Panc1 (cell line): Measurements from ENCODE around the gene ATRNL1. TPM values are rescaled to one million over a fixed set of nuclear protein-coding genes. Genes with fewer than 3 reads are reported as not detected.

Experiments used
- ATAC-seq: fragments of 200-7000 bp; cut with Tn5 transposase; 2 replicates; pipeline ENCODE4 v1.9.1; 2020; ENCODE audit warnings: mild to moderate bottlenecking, moderate library complexity
- BruUV-seq: library from RNA; stranded (reverse); fragments of 400-500 nt; replicated peaks from 2 replicates; lab custom pipeline; 2021; lab: Mats Ljungman, UMichigan
- CTCF ChIA-PET: fragments of 300-600 bp; sonication (Branson Sonifier 250); formaldehyde crosslinking; loops from one replicate; lab custom pipeline; 2022; ENCODE audit warnings: antibody characterized with exemption; lab: Charles Lee
- POLR2A ChIA-PET: fragments of 300-600 bp; sonication (Branson Sonifier 250); formaldehyde crosslinking; loops from one replicate; lab custom pipeline; 2022; ENCODE audit warnings: antibody characterized with exemption; lab: Charles Lee
- DNase-seq: peaks from one replicate; pipeline ENCODE4 v3.0.0-alpha.2; 2010; ENCODE audit warnings: low read depth, low spot score
- H3K27ac ChIP-seq: 2 replicates; pipeline ENCODE4 v1.5.1; 2011; ENCODE audit warnings: mild to moderate bottlenecking, low read length, inconsistent platforms
- H3K27me3 ChIP-seq: fragments of 200-500 bp; sonication (Bioruptor generic); 2 replicates; pipeline ENCODE4 v1.6.0; 2014; ENCODE audit warnings: low read length, inconsistent platforms; ENCODE audit not compliant: control insufficient read depth, insufficient read depth
- H3K36me3 ChIP-seq: fragments of 200-500 bp; sonication (Bioruptor generic); 2 replicates; pipeline ENCODE4 v1.5.1; 2014; ENCODE audit warnings: inconsistent platforms, mild to moderate bottlenecking, low read length, moderate library complexity; ENCODE audit not compliant: control insufficient read depth, insufficient read depth
- H3K4me1 ChIP-seq: 2 replicates; pipeline ENCODE4 v1.5.1; 2011; ENCODE audit warnings: inconsistent platforms, mild to moderate bottlenecking, low read length, moderate library complexity; ENCODE audit not compliant: control insufficient read depth, insufficient read depth
- H3K4me3 ChIP-seq, 2 experiments: 2 replicates each; pipeline ENCODE4 v1.5.1; 2011 to 2012; ENCODE audit warnings: low read depth in 2 of 2, low read length in 2 of 2, mild to moderate bottlenecking in 2 of 2, inconsistent platforms in 1 of 2, moderate library complexity in 1 of 2
- H3K9me3 ChIP-seq: fragments of 200-500 bp; sonication (Bioruptor generic); 2 replicates; pipeline ENCODE4 v1.5.1; 2014; ENCODE audit warnings: low read depth, mild to moderate bottlenecking, inconsistent platforms, low read length, moderate library complexity; ENCODE audit not compliant: control insufficient read depth, insufficient read depth
- POLR2AphosphoS5 ChIP-seq: IDR thresholded peaks from 2 replicates; pipeline ENCODE4 v1.6.1; 2012; ENCODE audit warnings: mild to moderate bottlenecking, low read depth, low read length, moderate library complexity
- SIN3A ChIP-seq: IDR thresholded peaks from 2 replicates; pipeline ENCODE4 v1.6.1; 2012; ENCODE audit warnings: low read depth, mild to moderate bottlenecking, low read length, moderate library complexity, borderline replicate concordance; ENCODE audit not compliant: insufficient read depth
- TCF7L2 ChIP-seq: IDR thresholded peaks from 2 replicates; pipeline ENCODE4 v1.6.1; 2011; ENCODE audit warnings: mild to moderate bottlenecking, low read depth, low read length, inconsistent platforms
- in situ Hi-C: cut with HindIII; loops from 2 replicates; pipeline ENCODE4 v1.10.0; 2016; ENCODE audit warnings: low sequenced_read_pairs, low pct_unique_long_range_greater_than_20kb
- intact Hi-C: fragments of 100-400 bp; cut with micrococcal nuclease; formaldehyde crosslinking; loops from one replicate; pipeline ENCODE4 v1.10.0; 2022; ENCODE audit not compliant: unreplicated experiment
- total RNA-seq: library from RNA; stranded (reverse); gene quantifications from one replicate; pipeline ENCODE4 v1.2.1, GENCODE V29; 2021; ENCODE audit not compliant: unreplicated experiment
- TF ChIP-seq, protein P1 (sequence below), 2 experiments: IDR thresholded peaks; 2 replicates each; pipeline ENCODE4 v1.6.1; 2011 to 2012; ENCODE audit warnings: low read depth in 2 of 2, control low read depth in 1 of 2, low read length in 1 of 2, mild to moderate bottlenecking in 1 of 2, moderate library complexity in 1 of 2; ENCODE audit not compliant: insufficient read depth in 1 of 2
- TF ChIP-seq, protein P2 (sequence below): fragments of 450-650 bp; IDR thresholded peaks from 2 replicates; pipeline ENCODE4 v1.5.1; 2017; ENCODE audit warnings: mild to moderate bottlenecking

ATRNL1 gene
- total RNA-seq, 1 experiment from 2014 or later, result 17.1 TPM

DNA sequence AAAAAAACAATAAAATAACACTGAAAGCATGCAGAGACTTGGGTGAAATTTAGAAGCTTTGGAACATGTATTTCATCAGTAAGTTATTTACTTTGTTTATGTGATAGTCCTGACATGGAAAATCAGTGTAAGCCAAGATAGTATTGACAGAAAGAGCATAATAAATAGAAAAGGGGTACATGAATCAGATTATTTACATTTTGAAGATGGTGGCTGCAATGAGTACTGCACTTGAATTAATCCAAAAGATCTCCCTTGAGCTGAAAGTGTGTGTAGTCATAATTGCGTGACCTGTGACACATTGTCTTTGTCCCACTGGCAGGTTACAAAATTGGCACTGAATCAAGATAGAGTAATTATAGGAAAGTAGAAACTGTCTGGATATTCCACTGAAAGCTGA is 617.0 kb downstream of the ATRNL1 start:
- BruUV-seq, result no TSS peak
- intact Hi-C loops, result no loop called here
- POLR2A ChIA-PET, result no interaction called here

GRCh38 chr10:115711306-115711705 is 618.1 kb downstream of the ATRNL1 start:
- Histone ChIP-seq H3K4me3 (no peak overlapping the region), H3K4me1 (no peaks in the 10 kb centered on the region), H3K9me3 (no peaks in the 10 kb centered on the region), H3K27ac (no peak overlapping the region), H3K27me3 (no peaks in the 10 kb centered on the region), H3K36me3 (no peaks in the 10 kb centered on the region)
- no TSS peak for BruUV-seq
- CTCF ChIA-PET, result interaction anchor here (0.6 kb wide), 1 partner anchor 307 kb away, joined by 3 read pairs; no protein-coding TSS in a partner anchor
- intact Hi-C loops, result no loop called here
- no peak for DNase-seq
- no peak for ATAC-seq
- no peak for TF ChIP-seq POLR2AphosphoS5
- TF ChIP-seq, protein P1, sequence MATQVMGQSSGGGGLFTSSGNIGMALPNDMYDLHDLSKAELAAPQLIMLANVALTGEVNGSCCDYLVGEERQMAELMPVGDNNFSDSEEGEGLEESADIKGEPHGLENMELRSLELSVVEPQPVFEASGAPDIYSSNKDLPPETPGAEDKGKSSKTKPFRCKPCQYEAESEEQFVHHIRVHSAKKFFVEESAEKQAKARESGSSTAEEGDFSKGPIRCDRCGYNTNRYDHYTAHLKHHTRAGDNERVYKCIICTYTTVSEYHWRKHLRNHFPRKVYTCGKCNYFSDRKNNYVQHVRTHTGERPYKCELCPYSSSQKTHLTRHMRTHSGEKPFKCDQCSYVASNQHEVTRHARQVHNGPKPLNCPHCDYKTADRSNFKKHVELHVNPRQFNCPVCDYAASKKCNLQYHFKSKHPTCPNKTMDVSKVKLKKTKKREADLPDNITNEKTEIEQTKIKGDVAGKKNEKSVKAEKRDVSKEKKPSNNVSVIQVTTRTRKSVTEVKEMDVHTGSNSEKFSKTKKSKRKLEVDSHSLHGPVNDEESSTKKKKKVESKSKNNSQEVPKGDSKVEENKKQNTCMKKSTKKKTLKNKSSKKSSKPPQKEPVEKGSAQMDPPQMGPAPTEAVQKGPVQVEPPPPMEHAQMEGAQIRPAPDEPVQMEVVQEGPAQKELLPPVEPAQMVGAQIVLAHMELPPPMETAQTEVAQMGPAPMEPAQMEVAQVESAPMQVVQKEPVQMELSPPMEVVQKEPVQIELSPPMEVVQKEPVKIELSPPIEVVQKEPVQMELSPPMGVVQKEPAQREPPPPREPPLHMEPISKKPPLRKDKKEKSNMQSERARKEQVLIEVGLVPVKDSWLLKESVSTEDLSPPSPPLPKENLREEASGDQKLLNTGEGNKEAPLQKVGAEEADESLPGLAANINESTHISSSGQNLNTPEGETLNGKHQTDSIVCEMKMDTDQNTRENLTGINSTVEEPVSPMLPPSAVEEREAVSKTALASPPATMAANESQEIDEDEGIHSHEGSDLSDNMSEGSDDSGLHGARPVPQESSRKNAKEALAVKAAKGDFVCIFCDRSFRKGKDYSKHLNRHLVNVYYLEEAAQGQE (IDR thresholded peaks at IDR 0.05; ENCODE audit: insufficient read depth in 1 of 2, low read depth in 2 of 2, low read length in 1 of 2), result no peak
- TF ChIP-seq TCF7L2, result no peak
- TF ChIP-seq, protein P2, sequence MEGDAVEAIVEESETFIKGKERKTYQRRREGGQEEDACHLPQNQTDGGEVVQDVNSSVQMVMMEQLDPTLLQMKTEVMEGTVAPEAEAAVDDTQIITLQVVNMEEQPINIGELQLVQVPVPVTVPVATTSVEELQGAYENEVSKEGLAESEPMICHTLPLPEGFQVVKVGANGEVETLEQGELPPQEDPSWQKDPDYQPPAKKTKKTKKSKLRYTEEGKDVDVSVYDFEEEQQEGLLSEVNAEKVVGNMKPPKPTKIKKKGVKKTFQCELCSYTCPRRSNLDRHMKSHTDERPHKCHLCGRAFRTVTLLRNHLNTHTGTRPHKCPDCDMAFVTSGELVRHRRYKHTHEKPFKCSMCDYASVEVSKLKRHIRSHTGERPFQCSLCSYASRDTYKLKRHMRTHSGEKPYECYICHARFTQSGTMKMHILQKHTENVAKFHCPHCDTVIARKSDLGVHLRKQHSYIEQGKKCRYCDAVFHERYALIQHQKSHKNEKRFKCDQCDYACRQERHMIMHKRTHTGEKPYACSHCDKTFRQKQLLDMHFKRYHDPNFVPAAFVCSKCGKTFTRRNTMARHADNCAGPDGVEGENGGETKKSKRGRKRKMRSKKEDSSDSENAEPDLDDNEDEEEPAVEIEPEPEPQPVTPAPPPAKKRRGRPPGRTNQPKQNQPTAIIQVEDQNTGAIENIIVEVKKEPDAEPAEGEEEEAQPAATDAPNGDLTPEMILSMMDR, result no peak
- no peak for TF ChIP-seq SIN3A
- in situ Hi-C loops, result no loop called here
- POLR2A ChIA-PET, result no interaction called here

More for the DNA sequence above, 617.0 kb downstream of the ATRNL1 start:
- CTCF ChIA-PET, result interaction anchor here (0.6 kb wide), 1 partner anchor 97 kb away, joined by 9 read pairs; no protein-coding TSS in a partner anchor
- Histone ChIP-seq H3K27me3 (no peaks in the 10 kb centered on the region), H3K27ac (no peak overlapping the region), H3K9me3 (no peaks in the 10 kb centered on the region), H3K4me1 (no peaks in the 10 kb centered on the region), H3K36me3 (no peaks in the 10 kb centered on the region), H3K4me3 (no peak overlapping the region)
- in situ Hi-C loops, result no loop called here
- TF ChIP-seq POLR2AphosphoS5 (no peak), TCF7L2 (no peak), SIN3A (no peak)
- TF ChIP-seq, protein P2, result no peak
- TF ChIP-seq, protein P1 (IDR thresholded peaks at IDR 0.05; ENCODE audit: insufficient read depth in 1 of 2, low read depth in 2 of 2, low read length in 1 of 2), result no peak
- ATAC-seq (no peak), DNase-seq (no peak)
